GM19324 (cell line): ENCODE results near the gene SLX9.
"Not testable (repeated sequence)": the region's sequence is repeated elsewhere in the genome, so short reads cannot be mapped to it uniquely, and the experiment has no call there.

Experiments
- ATAC-seq: cut with Tn5 transposase; IDR thresholded peaks from one replicate; pipeline ENCODE4 v1.9.1; 2021; ENCODE audit warnings: mild to moderate bottlenecking, moderate library complexity; ENCODE audit not compliant: unreplicated experiment, low FRiP score

SLX9 gene

DNA sequence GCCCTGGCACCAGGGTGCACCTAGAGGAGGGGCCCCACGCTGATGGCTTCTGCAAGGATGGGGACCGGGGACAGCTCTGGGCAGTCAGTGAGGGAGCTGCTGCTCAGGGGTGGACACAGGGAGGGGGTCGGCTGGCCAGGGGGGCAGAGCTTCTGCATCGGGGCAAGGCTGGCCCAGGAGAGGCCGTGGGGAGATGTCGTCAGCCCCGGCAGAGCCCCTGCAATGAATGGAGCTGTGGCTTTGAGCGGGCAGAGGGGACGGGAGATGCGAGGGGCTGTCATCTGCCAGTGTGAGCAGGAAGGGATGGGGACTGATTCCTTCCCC, 31.8 kb downstream of the SLX9 start:
- no peak for ATAC-seq

GRCh38 chr21:44972301-44972814, 32.5 kb downstream of the SLX9 start:
- ATAC-seq, result no peak

- no peak for ATAC-seq
Measured at GRCh38 chr21:44972821-44973220, 33.0 kb downstream of the SLX9 start.

DNA sequence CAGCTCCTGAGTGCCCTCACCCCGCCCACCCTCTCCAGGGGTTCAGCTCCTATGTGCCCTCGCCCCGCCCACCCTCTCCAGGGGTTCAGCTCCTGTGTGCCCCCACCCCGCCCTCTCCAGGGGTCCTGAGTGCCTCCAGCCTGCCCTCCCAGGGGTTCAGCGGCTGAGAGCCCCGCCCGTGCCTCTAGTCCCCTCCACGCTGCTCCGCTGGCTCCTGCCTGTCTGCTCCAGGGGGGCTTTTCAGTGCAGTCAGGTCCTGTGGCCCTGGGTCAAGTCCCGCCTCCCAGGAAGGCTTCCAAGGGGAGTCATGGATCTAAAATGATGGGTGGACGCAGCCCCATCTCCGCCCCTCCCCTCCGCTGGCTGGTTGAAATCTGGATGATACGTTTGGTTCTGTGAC, 33.8 kb downstream of the SLX9 start:
- no peak for ATAC-seq

GRCh38 chr21:44974676-44975075, 34.8 kb downstream of the SLX9 start:
- ATAC-seq, result no peak

GRCh38 chr21:44975720-44976555, 36.1 kb downstream of the SLX9 start:
- ATAC-seq, result no peak

- ATAC-seq, result not testable (repeated sequence)
Measured at GRCh38 chr21:44976556-44977393, 36.9 kb downstream of the SLX9 start.

DNA sequence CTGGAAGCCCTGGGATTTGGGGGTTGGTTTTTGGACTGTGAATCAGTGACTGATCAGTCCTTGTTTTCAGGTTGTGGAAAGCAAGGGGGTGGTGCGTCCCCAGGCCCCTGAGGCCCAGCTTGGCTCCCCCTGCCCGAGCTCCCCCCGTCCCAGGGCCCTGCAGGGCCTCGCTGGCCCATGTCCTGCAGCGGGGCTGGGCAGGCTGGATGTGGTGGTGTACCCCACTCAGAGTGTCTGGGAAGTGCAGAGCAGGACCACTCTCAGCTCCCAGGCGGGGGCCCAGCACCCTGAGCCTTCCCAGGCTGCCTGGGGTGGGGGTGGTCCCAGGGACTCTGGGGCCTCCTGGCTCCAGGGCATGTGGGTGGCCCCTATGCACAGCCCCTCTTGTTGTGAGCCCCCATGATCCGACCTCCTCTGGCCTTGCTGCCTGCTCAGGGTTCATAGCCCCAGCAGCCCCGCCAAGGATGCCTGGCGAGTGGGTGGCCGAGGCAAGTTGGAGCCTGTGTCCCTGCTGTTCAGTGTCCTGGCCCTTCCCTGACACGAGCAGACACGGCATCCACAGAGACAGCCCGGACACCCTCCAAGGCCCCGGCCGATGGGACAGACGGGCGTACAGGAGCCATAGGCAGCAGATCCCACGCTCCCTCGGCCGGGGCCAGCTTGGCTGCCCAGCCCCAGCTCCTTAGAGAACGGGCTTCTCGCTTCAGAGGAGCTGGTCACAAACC, 37.9 kb downstream of the SLX9 start:
- no peak for ATAC-seq

DNA sequence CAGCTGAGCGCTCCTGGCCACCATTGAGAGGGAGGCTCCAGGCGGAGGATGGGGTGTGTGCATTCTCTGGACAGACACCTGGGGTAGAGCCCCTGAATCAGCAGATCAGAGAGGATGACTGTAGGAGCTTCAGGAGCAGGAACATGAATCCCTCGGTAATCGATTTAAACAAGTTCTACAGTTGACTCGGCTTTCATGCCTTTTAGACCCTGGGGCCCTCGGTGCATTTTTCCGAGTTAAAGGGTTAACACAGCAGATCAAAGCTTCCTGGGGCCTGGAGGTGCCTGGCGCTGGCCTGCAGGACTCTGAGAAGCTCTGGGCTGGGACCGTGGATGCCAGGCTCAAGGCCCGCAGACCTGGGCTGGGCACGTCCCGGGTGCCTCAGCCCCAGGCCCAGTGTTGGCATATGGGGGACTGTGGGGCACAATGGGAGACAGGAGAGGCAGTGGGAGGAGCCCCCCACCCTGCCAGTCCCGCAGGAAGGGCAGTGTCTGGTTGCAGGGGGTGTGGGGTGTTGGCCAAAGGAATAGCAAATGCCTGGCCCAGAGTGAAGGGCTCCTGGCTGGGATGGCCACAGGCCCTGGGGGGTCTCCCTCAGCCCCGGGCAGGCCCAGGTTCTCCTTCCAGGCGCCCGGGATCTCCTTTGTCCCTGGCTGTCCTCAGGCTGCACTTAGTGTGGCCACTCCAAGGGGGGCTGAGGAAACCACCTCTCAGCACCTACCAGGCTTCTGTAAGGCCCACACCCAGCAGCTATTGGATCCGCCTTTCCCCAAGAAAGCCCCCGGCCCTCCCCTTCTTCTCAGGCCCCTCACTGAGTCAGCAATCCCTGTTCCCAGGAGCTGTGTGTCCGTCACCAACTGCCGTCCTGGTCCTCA, 40.1 kb downstream of the SLX9 start:
- ATAC-seq, result no peak

GRCh38 chr21:44980562-44981489, 41.0 kb downstream of the SLX9 start:
- ATAC-seq, result no peak

DNA sequence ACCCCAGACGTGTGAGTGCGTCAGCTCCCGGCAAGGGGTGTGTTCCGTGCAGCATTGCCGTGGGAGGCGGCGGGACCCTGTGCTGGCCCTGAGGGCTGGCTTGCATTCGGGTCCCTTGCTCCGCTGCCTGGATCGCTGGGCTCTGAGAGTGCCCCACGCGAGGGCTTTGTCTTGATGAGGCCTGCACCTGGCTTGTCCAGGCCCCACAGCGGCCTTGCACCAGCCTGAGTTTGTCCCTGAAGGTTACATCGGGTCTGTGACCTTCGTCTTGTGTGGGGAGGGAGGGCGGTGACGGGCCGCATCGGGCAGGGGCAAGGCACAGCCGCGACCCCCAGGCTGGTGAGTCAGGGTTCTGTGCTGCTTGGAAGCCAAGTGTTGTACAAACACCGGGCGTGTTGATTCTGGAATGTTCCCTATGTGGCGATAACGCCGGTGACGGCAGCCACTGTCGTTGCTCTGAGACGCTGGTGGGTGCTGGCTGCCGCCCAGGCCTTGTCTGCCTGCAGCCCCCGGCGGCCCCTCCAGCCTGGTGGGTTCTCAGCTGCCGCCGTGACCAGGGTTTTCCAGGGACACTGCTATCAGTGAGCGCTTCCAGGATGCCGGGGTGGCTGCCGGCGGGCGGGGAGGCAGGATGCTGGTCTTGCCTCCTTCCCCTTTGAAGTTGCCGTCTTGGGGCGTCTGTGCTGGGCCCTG, 42.9 kb downstream of the SLX9 start:
- no peak for ATAC-seq

GRCh38 chr21:44983421-44984206, 43.8 kb downstream of the SLX9 start:
- ATAC-seq, result no peak

GRCh38 chr21:44984428-44984791, 44.6 kb downstream of the SLX9 start:
- ATAC-seq, result no peak

- ATAC-seq, result no peak
Measured at GRCh38 chr21:44984792-44985440, 45.1 kb downstream of the SLX9 start.

DNA sequence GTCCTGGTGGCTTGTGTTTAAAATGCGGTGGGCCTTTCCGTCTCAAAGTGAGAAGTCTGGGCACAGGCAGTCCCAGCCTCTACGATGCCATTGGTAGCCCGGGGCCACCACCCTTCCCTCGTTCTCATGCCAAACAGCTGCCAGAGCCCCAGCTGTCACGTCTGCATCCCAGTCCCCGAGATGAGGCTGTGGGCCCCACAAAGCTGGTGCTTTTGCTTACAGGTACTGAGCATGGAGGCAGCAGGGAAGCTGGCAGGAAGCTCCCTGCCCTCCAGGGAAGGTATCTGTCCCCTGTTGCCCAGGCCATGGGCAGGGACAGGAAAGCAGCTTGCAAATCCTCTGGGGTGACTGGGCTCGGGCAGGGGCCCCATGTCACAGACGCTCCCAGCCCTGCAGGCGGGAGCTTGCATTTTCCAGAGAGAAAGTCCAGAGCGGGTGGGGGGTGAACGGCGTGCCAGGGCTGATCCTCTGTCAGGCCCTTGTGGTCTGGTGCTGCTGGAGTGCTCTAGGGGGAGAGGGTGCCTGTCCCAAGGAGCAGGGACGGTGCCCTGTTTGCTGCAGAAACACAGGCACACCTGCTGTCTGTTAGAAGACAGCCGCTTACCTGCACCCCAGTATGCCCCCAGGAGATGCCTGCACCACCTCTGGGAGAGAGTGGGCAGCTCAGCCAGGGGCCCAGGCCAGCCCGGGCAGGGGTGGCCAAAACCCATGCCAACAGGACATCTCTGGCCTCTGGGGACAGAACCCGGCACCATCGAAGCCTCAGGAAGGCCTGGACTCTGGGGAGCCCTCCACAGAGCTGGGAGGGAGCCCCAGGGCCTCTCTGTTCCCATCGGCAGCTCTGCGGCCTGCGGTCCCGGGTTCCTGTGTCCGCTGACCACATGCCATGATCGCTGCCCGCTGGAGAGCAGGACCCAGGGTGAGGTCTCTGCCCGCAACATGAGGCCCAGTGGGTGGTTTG, 45.9 kb downstream of the SLX9 start:
- ATAC-seq, result no peak
